GM19395 (cell line): ENCODE measurements around the gene CDH4.

Source experiments
- ATAC-seq: cut with Tn5 transposase; IDR thresholded peaks from one replicate; pipeline ENCODE4 v1.9.1; 2021; ENCODE audit warnings: mild to moderate bottlenecking, moderate library complexity; ENCODE audit not compliant: unreplicated experiment

CDH4 gene

DNA sequence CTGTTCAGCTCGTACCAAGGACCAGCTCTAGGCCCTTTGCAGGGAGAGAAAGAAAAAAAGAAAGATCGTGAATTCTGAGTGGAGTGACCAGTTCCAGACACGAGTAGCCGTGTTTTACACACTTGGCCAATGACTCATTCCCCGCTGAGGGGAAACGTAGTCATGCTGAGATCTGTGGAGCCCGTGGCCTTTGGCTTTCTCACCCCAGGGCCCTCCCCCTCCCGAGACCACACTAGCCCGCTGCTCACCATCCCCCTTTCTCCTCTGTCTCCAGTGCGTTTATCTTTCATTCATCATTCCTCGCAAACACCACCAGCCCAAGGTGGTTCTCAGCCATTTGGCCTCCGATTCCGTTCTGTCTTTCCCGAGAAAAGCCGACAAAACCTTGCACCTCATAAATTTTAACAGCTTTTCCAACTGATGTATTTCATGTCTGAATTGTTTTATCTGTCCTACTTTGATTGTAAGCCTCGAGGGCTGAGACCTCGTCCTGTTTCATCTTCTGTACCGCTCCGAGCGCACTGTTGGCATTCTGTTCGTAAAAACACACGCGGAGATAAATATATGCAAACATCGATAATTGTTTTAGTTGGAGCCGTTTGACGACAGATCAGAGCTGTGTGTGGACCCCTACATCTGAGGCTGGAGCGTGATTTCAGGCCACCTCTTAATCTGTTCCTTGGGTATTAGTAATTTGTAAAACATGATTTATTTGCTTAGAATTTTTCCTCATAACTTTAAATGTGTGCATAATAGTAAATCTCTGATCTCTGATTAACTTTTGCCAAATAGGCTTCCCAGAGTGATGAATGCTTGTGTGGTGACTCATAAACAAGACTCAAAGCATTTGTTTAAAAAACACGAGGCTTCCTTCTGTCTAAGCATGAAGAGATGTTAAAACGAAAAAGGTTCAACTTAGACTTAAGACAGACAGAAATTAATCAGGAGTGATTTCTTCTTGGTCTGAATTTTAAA lies 336.6 kb downstream of the CDH4 start:
- ATAC-seq = no peak

- no peak for ATAC-seq
These were observed 338.2 kb downstream of the CDH4 start for GRCh38 chr20:61590236-61590635.

DNA sequence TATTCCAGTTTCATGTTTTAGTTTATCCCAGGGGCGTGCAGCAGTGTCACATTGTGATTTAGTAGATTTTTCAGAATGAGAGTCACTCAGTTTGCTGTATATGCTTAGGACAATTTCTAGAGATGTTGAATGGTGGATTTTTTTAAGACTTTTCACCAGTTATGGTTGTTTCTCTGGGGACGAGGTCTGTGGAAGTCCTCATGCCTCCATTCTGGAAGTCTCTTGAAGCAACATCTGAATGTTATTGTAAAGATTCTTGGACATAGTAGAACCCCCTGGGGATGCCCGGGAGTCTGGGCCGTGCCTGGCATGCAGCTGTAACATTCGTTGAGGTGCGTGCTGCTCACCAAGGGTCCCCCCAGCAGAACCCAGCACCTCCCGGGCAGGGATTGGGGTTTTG lies 341.5 kb downstream of the CDH4 start:
- ATAC-seq = no peak

GRCh38 chr20:61594198-61594597 lies 342.1 kb downstream of the CDH4 start:
- ATAC-seq = no peak

DNA sequence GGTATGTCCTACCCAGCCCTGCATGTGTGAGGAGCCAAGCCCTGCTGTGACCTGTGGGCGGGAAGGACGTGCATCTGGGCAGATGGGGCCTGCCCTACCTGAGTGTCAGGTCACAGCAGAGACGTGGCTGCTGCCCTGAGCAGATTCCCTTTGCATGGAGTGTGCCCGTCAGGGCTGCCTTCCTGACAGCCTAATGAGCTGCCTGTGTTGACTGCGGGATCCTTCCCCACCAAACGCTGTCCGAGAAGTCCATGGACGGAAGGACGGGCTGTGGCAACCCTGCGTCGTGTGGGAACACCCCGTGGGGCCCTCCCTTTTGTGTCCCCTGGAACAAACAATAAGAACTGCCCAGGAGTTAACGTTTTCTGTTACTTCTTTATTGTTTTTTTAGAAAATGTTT lies 343.2 kb downstream of the CDH4 start:
- ATAC-seq = no peak

- ATAC-seq = no peak
These were observed 344.7 kb downstream of the CDH4 start for GRCh38 chr20:61596687-61597330.

DNA sequence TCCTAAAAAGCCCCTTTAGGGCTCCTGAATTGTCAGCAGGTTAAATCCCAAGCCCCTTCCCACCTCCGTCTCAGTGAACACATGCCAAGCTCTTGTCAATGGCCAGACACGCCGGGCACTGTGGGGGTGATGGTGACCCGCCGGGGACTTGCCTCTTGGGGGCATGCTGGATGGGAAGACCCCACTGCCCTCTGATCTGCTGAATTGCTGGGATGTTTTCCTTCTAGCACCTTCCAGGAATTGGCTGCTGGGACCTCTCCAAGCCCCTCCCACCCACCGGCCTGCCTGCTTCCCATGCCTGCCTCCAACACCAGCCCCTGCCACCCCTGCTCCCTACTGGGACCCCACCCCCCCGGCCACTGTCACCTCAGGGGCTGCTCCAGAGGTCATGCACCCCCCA lies 345.9 kb downstream of the CDH4 start:
- no peak for ATAC-seq

DNA sequence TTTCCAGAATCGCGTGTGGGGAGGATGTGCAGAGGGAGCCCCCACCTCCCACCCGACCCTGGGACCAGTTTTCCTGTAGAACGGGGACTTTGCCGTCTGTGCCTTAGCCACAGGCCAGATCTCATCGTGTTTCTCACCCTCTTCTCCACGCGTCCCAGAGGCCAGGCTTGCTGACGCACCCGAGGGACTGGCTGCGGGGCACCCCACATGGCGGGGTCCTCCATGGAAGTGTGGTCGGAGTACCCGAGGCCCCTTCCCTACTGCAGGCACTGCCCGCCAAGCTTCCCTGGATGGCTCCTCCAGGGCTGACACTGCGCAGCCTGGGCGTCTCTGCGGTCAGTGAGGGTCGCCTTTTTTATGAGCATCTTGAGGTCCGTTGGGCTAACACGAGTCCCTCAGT lies 346.5 kb downstream of the CDH4 start:
- no peak for ATAC-seq

GRCh38 chr20:61599061-61599531 lies 347.0 kb downstream of the CDH4 start:
- no peak for ATAC-seq

GRCh38 chr20:61599541-61599992 lies 347.5 kb downstream of the CDH4 start:
- no peak for ATAC-seq

DNA sequence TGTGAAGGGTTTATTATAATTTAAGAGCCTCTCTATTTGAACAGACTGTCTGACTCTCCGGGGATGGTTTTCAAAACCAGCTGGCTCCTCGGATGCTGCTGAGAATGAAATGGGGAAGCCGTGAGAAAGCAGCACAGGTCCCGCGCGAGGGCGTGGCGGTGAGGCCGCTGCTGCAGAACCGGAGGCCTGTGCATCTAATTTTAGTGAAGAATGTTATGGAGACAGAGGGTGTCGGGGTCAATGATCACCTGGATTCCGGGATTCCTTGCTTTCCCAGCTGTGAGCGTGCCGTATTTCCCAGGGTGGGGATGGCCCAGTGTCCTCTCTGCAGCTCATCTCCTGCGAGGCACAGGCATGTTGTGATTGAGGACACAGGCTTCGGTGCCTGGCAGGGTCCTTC lies 348.0 kb downstream of the CDH4 start:
- no peak for ATAC-seq

- no peak for ATAC-seq
These were observed 349.3 kb downstream of the CDH4 start for GRCh38 chr20:61601361-61601760.

DNA sequence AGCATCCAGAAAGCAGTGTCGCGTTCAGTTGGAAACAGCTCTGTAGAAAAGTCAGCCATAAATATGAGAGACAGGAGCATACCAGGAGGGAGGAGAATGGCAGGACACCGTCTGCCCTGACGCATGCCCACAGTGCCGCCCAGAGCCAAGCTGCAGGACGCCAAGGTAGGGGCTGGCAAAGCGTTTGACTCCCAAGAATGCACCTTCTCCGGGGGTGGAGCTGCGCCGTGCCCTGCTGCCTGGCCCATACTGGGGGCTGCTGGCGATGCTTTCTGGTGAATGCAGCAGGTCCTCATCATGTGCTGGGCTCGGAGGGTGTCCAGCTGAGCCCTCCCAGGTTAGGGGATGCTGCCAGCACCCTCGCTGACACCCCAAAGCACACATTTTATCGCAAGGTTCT lies 349.8 kb downstream of the CDH4 start:
- no peak for ATAC-seq

DNA sequence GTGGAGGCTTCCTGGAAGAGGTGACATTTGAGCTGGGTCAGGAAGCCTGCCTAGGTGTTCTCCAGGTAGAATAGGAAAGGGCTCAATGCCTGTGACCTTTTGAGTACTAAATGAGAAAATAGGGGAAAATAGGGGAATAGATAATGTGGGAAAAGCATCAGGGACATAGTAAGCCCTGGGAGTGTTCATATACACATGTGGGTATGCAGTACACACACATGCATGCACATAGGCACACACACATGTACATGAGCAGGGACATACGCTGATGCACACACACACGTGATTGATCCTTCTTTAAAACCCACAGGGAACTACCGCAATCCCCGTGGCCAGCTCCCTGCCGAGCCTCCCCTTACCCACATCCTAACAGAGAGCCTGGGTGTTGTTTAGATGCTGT lies 351.7 kb downstream of the CDH4 start:
- no peak for ATAC-seq

DNA sequence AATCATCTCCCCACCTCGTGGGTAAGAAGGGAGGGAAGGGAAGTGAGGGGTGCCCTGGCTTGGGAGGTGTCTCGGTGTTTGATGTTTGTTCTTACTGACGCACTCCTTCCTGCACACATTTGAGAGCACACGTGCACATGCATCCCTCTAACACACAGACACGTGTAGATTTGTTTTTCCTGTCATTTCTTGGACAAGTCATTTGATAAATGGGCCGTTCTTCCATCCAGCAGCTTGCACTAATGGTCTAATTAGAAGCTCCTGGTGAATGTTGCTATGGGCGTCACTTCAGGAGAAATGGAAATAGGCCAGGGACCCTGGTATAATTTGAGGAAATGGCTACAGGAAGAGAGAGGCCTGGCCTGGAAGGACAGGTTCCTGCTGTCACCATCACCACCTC lies 352.5 kb downstream of the CDH4 start:
- ATAC-seq = no peak

DNA sequence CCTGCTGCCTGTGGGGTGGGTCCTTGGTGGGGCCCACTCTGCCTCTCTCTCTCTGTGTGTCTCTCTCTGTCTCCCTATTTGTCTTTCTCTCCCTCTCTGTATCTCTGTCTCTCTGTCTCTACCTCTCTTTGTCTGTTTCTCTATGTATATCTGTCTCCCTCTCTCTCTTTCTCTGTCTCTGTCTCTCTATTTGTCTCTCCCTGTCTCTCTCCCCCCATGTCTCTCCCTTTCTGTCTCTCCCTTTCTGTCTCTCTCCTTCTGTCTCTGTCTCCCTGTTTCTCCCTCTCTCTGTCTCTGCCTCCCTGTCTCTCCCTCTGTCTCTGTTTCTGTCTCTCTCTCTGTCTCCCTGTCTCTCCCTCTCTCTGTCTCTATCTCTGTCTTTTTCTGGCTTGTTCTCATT lies 353.2 kb downstream of the CDH4 start:
- ATAC-seq = no peak

DNA sequence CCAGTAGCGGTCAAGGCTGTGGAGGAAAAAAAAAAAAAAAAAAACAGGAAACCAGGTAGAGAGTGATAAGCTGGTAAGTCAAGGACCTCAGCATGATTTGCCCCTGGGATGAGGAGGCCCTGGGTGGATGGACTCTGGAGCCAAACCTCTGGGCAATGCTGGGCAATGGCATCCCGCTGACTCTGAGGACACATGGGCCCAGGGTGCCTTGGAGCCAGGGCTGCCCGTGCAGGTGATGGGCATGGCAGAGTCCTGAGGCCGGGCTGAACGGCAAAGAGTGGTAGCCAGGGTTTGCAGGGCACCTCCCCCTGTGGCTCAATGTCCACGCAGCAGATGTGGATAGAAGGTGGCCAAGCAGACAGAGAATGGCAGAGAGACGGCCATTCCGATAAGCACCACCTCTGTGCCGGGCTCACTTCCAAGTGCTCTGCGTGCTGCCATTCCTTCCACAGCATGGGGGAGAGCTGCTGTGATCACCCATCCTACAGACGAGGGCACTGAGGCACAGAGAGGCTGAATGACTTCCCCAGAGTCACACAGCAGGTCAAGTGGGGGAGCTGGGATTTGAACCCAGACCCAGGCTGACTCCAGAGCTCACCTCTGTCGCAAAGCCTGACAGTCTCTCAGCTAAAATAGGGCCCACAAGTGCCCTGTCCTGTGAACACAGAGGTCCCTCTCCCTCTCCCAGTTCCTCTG lies 353.9 kb downstream of the CDH4 start:
- no peak for ATAC-seq

DNA sequence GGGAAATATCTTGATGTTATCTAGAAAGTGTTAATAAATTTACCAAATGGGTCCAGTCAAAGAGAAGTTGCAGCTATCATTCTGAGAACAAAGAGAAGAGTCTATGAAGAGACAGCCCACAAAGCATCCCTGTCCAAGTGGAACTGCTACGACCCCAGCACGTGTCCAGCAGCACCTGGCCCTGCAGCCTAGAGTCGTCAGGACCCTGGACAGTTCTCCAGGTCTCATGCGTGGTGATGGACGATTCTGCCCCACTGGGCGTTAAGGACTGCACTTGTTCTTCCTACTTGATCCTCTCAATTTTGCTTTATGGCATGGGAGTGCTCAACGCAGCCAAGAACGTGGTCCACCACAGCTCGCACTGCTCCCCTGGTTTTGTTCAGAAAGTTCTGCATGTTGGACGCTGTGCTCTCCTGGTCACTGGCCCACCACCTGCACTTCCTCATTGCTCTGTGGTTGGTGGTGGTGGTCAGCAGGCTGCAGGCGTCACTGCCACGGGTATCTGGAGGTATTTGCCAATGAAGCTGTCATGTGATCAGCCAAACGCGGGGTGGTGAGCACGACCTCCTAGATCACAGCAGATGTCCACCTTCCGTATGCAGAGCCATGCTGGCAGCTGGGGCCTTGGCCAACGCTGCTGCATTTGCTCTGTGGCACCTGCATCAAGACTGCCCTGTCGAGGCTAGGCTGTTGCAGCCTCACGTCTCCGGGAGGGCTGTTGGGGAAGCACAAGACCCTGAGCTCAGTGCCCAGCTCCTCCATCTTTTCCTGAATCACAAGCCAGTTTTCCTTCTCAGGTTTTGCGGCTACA lies 356.4 kb downstream of the CDH4 start:
- no peak for ATAC-seq

GRCh38 chr20:61609461-61609860 lies 357.4 kb downstream of the CDH4 start:
- no peak for ATAC-seq

DNA sequence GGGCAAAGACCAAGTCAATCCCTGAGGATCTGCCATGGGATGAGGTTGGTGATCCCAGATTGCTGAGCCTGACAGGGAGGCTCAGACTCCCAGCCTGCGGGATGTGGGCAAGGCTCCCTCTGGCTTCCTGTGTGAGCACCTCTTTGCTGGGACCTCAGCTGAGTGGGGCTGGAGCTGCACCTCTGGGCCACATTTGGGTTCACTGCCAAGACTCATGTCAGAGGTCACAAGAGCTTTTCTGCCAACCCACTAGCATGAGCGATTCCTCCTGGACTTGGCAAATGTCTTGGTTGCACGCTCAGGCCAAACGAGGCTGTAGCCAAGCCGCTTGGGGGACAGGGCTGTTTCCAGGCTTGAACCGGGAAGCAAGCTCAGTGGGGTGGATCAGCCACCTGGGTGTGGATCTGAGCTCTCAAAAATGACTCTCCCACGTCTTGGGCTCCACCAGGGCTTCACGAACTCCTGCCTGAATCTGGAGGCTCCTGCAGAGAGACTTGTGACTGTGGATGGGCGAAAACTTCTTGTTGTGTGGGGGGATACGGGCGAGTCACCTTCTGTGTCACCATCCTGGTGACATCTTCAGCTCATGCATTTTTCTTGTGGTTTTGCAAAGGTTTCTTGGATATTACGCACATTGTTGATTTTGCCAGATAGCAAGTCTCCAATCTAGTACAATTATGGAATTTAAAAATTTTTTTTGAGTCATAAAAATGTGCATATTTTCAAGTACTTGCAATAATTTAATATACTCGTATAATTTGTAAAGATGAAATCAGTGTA lies 359.5 kb downstream of the CDH4 start:
- ATAC-seq = no peak
